NCI-H345 treated with DMSO at 0.1 percent for 48 hours (cell line): ENCODE results near the gene HYLS1.
"Not testable (repeated sequence)": the region's sequence is repeated elsewhere in the genome, so short reads cannot be mapped to it uniquely, and the experiment has no call there.

Experiments
- DNase-seq: peaks from one replicate; lab custom pipeline; 2025; ENCODE audit not compliant: unreplicated experiment; lab: John Stamatoyannopoulos, UW

The HYLS1 gene

GRCh38 chr11:125887373-125888324 is at the start of gene HYLS1:
Gene HYLS1, plus strand, starts transcription at chr11:125887668. Its CDS starts 11,701 bp downstream, at chr11:125899369.
- peak; percentile 65 for DNase-seq

GRCh38 chr11:125842321-125842948 is 45.0 kb upstream of the HYLS1 start:
- no peak for DNase-seq

GRCh38 chr11:125846188-125846587 is 41.3 kb upstream of the HYLS1 start:
- DNase-seq = no peak

GRCh38 chr11:125857670-125858069 is 29.8 kb upstream of the HYLS1 start:
- DNase-seq = not testable (repeated sequence)

GRCh38 chr11:125862786-125863185 is 24.7 kb upstream of the HYLS1 start:
- DNase-seq = not testable (repeated sequence)

- DNase-seq = not testable (repeated sequence)
Measured at GRCh38 chr11:125865354-125865753, 22.1 kb upstream of the HYLS1 start.

GRCh38 chr11:125869521-125869920 is 17.9 kb upstream of the HYLS1 start:
- DNase-seq = no peak

- DNase-seq = no peak
Measured at GRCh38 chr11:125871391-125872137, 15.9 kb upstream of the HYLS1 start.

- no peak for DNase-seq
Measured at GRCh38 chr11:125872138-125872491, 15.4 kb upstream of the HYLS1 start.

GRCh38 chr11:125873881-125874555 is 13.4 kb upstream of the HYLS1 start:
- no peak for DNase-seq

- DNase-seq = peak; percentile 66
Measured at GRCh38 chr11:125874556-125875124, 12.8 kb upstream of the HYLS1 start.

- DNase-seq = no peak
Measured at GRCh38 chr11:125881291-125881690, 6.2 kb upstream of the HYLS1 start.

- no peak for DNase-seq
Measured at GRCh38 chr11:125883375-125883774, 4.1 kb upstream of the HYLS1 start.

GRCh38 chr11:125886997-125887372 is 483 bp upstream of the HYLS1 start:
- no peak for DNase-seq

- no peak for DNase-seq
Measured at GRCh38 chr11:125890447-125891100, 3.1 kb downstream of the HYLS1 start.

GRCh38 chr11:125892071-125892470 is 4.6 kb downstream of the HYLS1 start:
- no peak for DNase-seq

GRCh38 chr11:125892994-125893393 is 5.5 kb downstream of the HYLS1 start:
- no peak for DNase-seq

GRCh38 chr11:125901872-125902271 is 14.4 kb downstream of the HYLS1 start:
- DNase-seq = no peak

GRCh38 chr11:125902277-125902926 is 14.9 kb downstream of the HYLS1 start:
- no peak for DNase-seq
